ENCODE measurements around the gene SPTSSA.

GRCh38 chr14:34489324-34489723, 27.3 kb upstream of the SPTSSA start:
- TF ChIP-seq CTCF (IDR thresholded peaks at IDR 0.05) (no peak), EZH2 (IDR thresholded peaks at IDR 0.05; ENCODE audit: borderline replicate concordance, insufficient read depth, low read depth, low read length, poor library complexity, severe bottlenecking) (no peak)

Data from B cell (primary cell).